MM.1S (cell line): Measurements from ENCODE around the gene MMP1.

Experiments
- DNase-seq: peaks from one replicate; pipeline ENCODE4 v3.0.0-alpha.2; 2015
- H2AFZ ChIP-seq: fragments of 300-600 bp; sonication (generic); 2 replicates; pipeline ENCODE4 v1.6.0; 2016; ENCODE audit warnings: antibody characterized with exemption, low read length
- H3F3A ChIP-seq: fragments of 300-600 bp; sonication (generic); 2 replicates; pipeline ENCODE4 v1.6.1; 2016; ENCODE audit warnings: mild to moderate bottlenecking, antibody characterized with exemption, low read length, moderate library complexity, mixed read lengths; ENCODE audit not compliant: insufficient read depth
- H3K27ac ChIP-seq: fragments of 300-600 bp; sonication (generic); 2 replicates; pipeline ENCODE4 v1.5.1; 2016; ENCODE audit warnings: mild to moderate bottlenecking, low read length
- H3K27me3 ChIP-seq: fragments of 300-600 bp; sonication (generic); replicated peaks from 2 replicates; pipeline ENCODE4 v1.6.0; 2016; ENCODE audit warnings: low read length; ENCODE audit not compliant: insufficient read depth
- H3K36me3 ChIP-seq: fragments of 300-600 bp; sonication (generic); replicated peaks from 2 replicates; pipeline ENCODE4 v1.6.1; 2016; ENCODE audit warnings: mild to moderate bottlenecking, low read length, mixed read lengths; ENCODE audit not compliant: insufficient read depth
- H3K4me1 ChIP-seq: fragments of 300-600 bp; sonication (generic); 2 replicates; pipeline ENCODE4 v1.6.1; 2016; ENCODE audit warnings: low read length, mixed read lengths
- H3K4me2 ChIP-seq: fragments of 300-600 bp; sonication (generic); 2 replicates; pipeline ENCODE4 v1.6.0; 2016; ENCODE audit warnings: low read depth, low read length
- H3K4me3 ChIP-seq: fragments of 300-600 bp; sonication (generic); 2 replicates; pipeline ENCODE4 v1.5.1; 2016; ENCODE audit warnings: low read length, mixed read lengths
- H3K79me2 ChIP-seq: fragments of 300-600 bp; sonication (generic); 2 replicates; pipeline ENCODE4 v1.6.1; 2016; ENCODE audit warnings: mixed run types, low read length, mixed read lengths
- H3K9ac ChIP-seq: fragments of 300-600 bp; sonication (generic); 2 replicates; pipeline ENCODE4 v1.6.1; 2016; ENCODE audit warnings: low read length, mixed read lengths
- H3K9me2 ChIP-seq: fragments of 300-600 bp; sonication (generic); replicated peaks from 2 replicates; pipeline ENCODE4 v1.6.1; 2016; ENCODE audit warnings: mild to moderate bottlenecking, low read length, mixed read lengths; ENCODE audit not compliant: insufficient read depth
- H3K9me3 ChIP-seq: fragments of 300-600 bp; sonication (generic); replicated peaks from 2 replicates; pipeline ENCODE4 v1.6.1; 2016; ENCODE audit warnings: mild to moderate bottlenecking, low read length, mixed read lengths; ENCODE audit not compliant: insufficient read depth
- H4K20me1 ChIP-seq: fragments of 300-600 bp; sonication (generic); 2 replicates; pipeline ENCODE4 v1.6.1; 2016; ENCODE audit warnings: mild to moderate bottlenecking, low read length, moderate library complexity, mixed read lengths; ENCODE audit not compliant: insufficient read depth
- CTCF ChIP-seq: fragments of 300-600 bp; sonication (generic); IDR thresholded peaks from 2 replicates; pipeline ENCODE4 v1.5.1; 2016; ENCODE audit warnings: antibody characterized with exemption, low read length, mixed read lengths
- EZH2 ChIP-seq: fragments of 300-600 bp; sonication (generic); optimal IDR thresholded peaks from 2 replicates; pipeline ENCODE3; 2017; ENCODE audit warnings: low read depth, mild to moderate bottlenecking, antibody characterized with exemption, low read length, mixed read lengths
- EZH2phosphoT487 ChIP-seq: fragments of 300-600 bp; sonication (generic); IDR thresholded peaks from 2 replicates; pipeline ENCODE4 v1.6.1; 2018; ENCODE audit warnings: antibody characterized with exemption, low read length

Gene MMP1

GRCh38 chr11:102757823-102758549, 40.0 kb downstream of the MMP1 start:
- Histone ChIP-seq H3K79me2 (no peaks in the 10 kb centered on the region), H3K9ac (no peak overlapping the region), H3K27ac (no peak overlapping the region), H3K9me2 (no peaks in the 10 kb centered on the region), H3F3A (no peaks in the 10 kb centered on the region), H3K4me2 (no peak overlapping the region), H3K9me3 (no peaks in the 10 kb centered on the region), H4K20me1 (no peaks in the 10 kb centered on the region), H2AFZ (no peak overlapping the region), H3K4me1 (no peaks in the 10 kb centered on the region), H3K4me3 (no peak overlapping the region), H3K27me3 (no peaks in the 10 kb centered on the region), H3K36me3 (no peaks in the 10 kb centered on the region)
- TF ChIP-seq EZH2phosphoT487 (no peak), CTCF (no peak)
- no peak for DNase-seq

- Histone ChIP-seq H3K36me3 (no peaks in the 10 kb centered on the region), H3K9me2 (no peaks in the 10 kb centered on the region), H3K27me3 (no peaks in the 10 kb centered on the region), H2AFZ (no peak overlapping the region), H3K9ac (no peak overlapping the region), H4K20me1 (no peaks in the 10 kb centered on the region), H3K79me2 (no peaks in the 10 kb centered on the region), H3F3A (no peaks in the 10 kb centered on the region), H3K4me3 (no peak overlapping the region), H3K9me3 (no peaks in the 10 kb centered on the region), H3K4me2 (no peak overlapping the region), H3K4me1 (no peaks in the 10 kb centered on the region), H3K27ac (no peak overlapping the region)
- no peak for TF ChIP-seq CTCF
- no peak for TF ChIP-seq EZH2
- TF ChIP-seq EZH2phosphoT487: no peak
- DNase-seq: no peak
Measured at GRCh38 chr11:102753267-102753666, 44.7 kb downstream of the MMP1 start.

- Histone ChIP-seq H3K27ac (no peak overlapping the region), H3K9me3 (no peaks in the 10 kb centered on the region), H3K4me3 (no peak overlapping the region), H3K4me1 (no peaks in the 10 kb centered on the region), H3F3A (no peaks in the 10 kb centered on the region), H3K9me2 (no peaks in the 10 kb centered on the region), H3K4me2 (no peak overlapping the region), H2AFZ (no peak overlapping the region), H3K9ac (no peak overlapping the region), H3K27me3 (no peaks in the 10 kb centered on the region), H3K36me3 (no peaks in the 10 kb centered on the region), H4K20me1 (no peaks in the 10 kb centered on the region), H3K79me2 (no peaks in the 10 kb centered on the region)
- no peak for DNase-seq
- no peak for TF ChIP-seq EZH2phosphoT487
- TF ChIP-seq EZH2: no peak
- no peak for TF ChIP-seq CTCF
Measured at GRCh38 chr11:102751673-102752072, 46.3 kb downstream of the MMP1 start.
